Adrenal gland (tissue), 12 donors: ENCODE results near the gene MTARC2. TPM values are rescaled to one million over a fixed set of nuclear protein-coding genes. Genes with fewer than 3 reads are reported as not detected.

ENCODE experiments used
- DNase-seq, 7 donors: peaks; one replicate each; pipeline ENCODE4 v3.0.0-alpha.2; 2019 to 2020
- H3K27ac ChIP-seq, 5 donors: fragments of 200-600 bp; sonication (generic) in 4 of 5; 1 replicate in 3 of 5; 2 replicates in 2 of 5; pipeline versions ENCODE4 v1.5.1 to v1.8.0; 2016 to 2020; ENCODE audit warnings: mild to moderate bottlenecking in 1 of 5
- H3K27me3 ChIP-seq: fragments of 200-600 bp; 2 replicates; pipeline ENCODE4 v1.8.0; 2021
- H3K36me3 ChIP-seq, 2 donors: fragments of 200-600 bp; replicated peaks in 1 of 2; 1 replicate in 1 of 2; 2 replicates in 1 of 2; pipeline versions ENCODE4 v1.5.1 to v1.8.0; 2018 to 2022
- H3K4me1 ChIP-seq, 2 donors: fragments of 200-600 bp; replicated peaks in 1 of 2; 1 replicate in 1 of 2; 2 replicates in 1 of 2; pipeline versions ENCODE4 v1.5.1 to v1.8.0; 2018 to 2021
- H3K4me3 ChIP-seq, 4 donors: fragments of 200-600 bp; sonication (generic) in 3 of 4; one replicate each; pipeline ENCODE4 v1.5.1; 2016 to 2018
- H3K9me3 ChIP-seq, 3 donors: fragments of 200-600 bp; sonication (generic) in 1 of 3; replicated peaks in 1 of 3; 1 replicate in 2 of 3; 2 replicates in 1 of 3; pipeline versions ENCODE4 v1.5.1 to v1.8.0; 2016 to 2021
- POLR2A ChIP-seq, 2 donors: fragments of 450-650 bp; IDR thresholded peaks; one replicate each; pipeline ENCODE4 v1.6.1; 2017; ENCODE audit warnings: antibody characterized with exemption in 2 of 2, mild to moderate bottlenecking in 2 of 2, moderate library complexity in 1 of 2
- WGBS, 4 donors: extraction: QIAGEN DNeasy Blood & Tissue Kit in 2 of 4; methylation state at CpG; one replicate each; pipeline versions ENCODE4 v1.1.5 to v1.1.7; 2013 to 2017; 5-methylcytosine and 5-hydroxymethylcytosine counted together
- intact Hi-C, 2 donors: fragments of 100-400 bp; cut with DNase I; formaldehyde crosslinking; loops; one replicate each; pipeline versions ENCODE4 v1.14.1 to v1.15.0; 2022 to 2023
- polyA plus RNA-seq, 3 donors: library from polyadenylated mRNA; stranded (reverse); fragments of 200-250 nt in 2 of 3; fragments of 350-450 nt in 1 of 3; fragmentation: Illumina TruSeq in 1 of 3; extraction: RNeasy Lipid Tissue Mini Kit (QIAGEN cat#74804) in 1 of 3; gene quantifications; one replicate each; pipeline ENCODE4 v1.2.3, GENCODE V29; 2013 to 2014
- total RNA-seq, 9 donors: library from RNA; depleted of rRNA in 4 of 9; stranded (reverse); fragments of >200 nt in 4 of 9; fragments of 120-200 nt in 1 of 9; fragmentation: NEBNext Ultra II Directional in 1 of 9; extraction: Animal tissue kit (Norgen Biotek cat#: 25700) in 1 of 9; gene quantifications; one replicate each; pipeline versions ENCODE4 v1.1.0 to v1.2.4, GENCODE V29; 2013 to 2023
- TF ChIP-seq, protein P1 (sequence below), 6 experiments: fragments of 450-650 bp in 4 of 6; fragments of 200-600 bp in 2 of 6; sonication (generic) in 1 of 6; IDR thresholded peaks; 1 replicate in 5 of 6; 2 replicates in 1 of 6; pipeline versions ENCODE4 v1.5.1 to v1.8.0; 2016 to 2021; ENCODE audit warnings: antibody characterized with exemption in 6 of 6, mild to moderate bottlenecking in 2 of 6, moderate library complexity in 1 of 6
- donor health status: healthy with polysubstance abuse.
- donor health status: Bipolar disorder and iron deficiency.
- donor health status: DM: yes; HTN: yes; CAD: no.
- donor health status: DM: no; HTN: no; CAD: no.
- donor health status: DM: no; HTN: no; CAD: no.
- donor health status: DM: yes; HTN: yes; CAD: no.

MTARC2 gene
- total and polyA plus RNA-seq, 12 donors = 13.7 to 48.6 (median 29.8) TPM

DNA sequence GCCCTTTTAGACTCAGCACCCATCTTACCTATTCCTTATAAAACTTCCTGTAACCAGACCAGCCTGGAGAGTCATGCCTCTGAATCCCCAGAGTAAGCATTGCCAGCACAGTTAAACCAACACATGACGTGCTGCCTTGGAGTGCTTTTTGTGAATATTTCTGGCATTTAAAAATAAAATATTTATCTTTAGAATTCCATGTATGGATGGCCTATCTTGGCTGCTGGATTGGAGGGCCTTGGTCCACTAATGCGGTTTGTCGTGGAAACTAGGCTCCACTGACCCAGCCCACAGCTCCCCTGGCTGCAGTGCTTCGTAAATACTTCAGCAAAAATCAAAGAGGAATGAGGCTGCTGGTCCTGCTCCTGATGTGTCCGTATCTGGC, 56.1 kb downstream of the MTARC2 start:
- no peaks in the 10 kb centered on the region for H3K4me1 ChIP-seq
- 67 to 82% (median 72%) methylated on average over 5 of the region's 5 CpGs for WGBS, 4 donors
- no peaks in the 10 kb centered on the region for H3K9me3 ChIP-seq
- TF ChIP-seq POLR2A (IDR thresholded peaks at IDR 0.05) = no peak
- TF ChIP-seq, protein P1, sequence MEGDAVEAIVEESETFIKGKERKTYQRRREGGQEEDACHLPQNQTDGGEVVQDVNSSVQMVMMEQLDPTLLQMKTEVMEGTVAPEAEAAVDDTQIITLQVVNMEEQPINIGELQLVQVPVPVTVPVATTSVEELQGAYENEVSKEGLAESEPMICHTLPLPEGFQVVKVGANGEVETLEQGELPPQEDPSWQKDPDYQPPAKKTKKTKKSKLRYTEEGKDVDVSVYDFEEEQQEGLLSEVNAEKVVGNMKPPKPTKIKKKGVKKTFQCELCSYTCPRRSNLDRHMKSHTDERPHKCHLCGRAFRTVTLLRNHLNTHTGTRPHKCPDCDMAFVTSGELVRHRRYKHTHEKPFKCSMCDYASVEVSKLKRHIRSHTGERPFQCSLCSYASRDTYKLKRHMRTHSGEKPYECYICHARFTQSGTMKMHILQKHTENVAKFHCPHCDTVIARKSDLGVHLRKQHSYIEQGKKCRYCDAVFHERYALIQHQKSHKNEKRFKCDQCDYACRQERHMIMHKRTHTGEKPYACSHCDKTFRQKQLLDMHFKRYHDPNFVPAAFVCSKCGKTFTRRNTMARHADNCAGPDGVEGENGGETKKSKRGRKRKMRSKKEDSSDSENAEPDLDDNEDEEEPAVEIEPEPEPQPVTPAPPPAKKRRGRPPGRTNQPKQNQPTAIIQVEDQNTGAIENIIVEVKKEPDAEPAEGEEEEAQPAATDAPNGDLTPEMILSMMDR (IDR thresholded peaks at IDR 0.05) = no peak
- no peak for DNase-seq
- peaks cover 0 to 4% of the 10 kb centered on the region in 2 donors for H3K36me3 ChIP-seq
- intact Hi-C loops = no loop called here
- no peak overlapping the region for H3K27ac ChIP-seq
- H3K4me3 ChIP-seq = no peak overlapping the region
- H3K27me3 ChIP-seq = no peaks in the 10 kb centered on the region

DNA sequence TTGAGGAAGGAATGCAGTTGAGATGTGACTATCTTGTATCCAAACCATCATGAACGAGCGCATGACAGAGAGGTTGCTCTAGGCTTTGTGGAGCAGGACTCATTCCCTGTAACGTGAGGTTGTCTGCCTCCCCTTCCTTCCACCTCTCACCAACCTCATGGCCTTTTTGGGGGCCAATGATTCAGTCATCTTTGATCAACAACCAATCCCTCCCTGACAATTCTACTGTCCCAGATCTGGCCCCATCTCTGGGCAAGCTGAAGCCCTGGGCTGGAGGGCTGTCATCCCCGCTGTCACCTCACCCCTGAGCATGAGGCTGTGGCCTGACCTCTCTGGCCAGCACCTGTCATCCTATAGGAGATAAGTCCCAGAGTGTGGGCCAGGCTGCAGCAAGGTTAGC, 58.3 kb downstream of the MTARC2 start:
- intact Hi-C loops = no loop called here
- WGBS, 4 donors = 87 to 97% (median 92%) methylated on average over 3 to 4 of the region's 4 CpGs
- no peak for DNase-seq
- no peaks in the 10 kb centered on the region for H3K4me1 ChIP-seq
- no peak overlapping the region for H3K4me3 ChIP-seq
- H3K27me3 ChIP-seq = no peaks in the 10 kb centered on the region
- peaks cover 0 to 4% of the 10 kb centered on the region in 2 donors for H3K36me3 ChIP-seq
- H3K27ac ChIP-seq = no peak overlapping the region
- no peaks in the 10 kb centered on the region for H3K9me3 ChIP-seq
- TF ChIP-seq POLR2A (IDR thresholded peaks at IDR 0.05) = no peak
- TF ChIP-seq, protein P1 (IDR thresholded peaks at IDR 0.05) = no peak

DNA sequence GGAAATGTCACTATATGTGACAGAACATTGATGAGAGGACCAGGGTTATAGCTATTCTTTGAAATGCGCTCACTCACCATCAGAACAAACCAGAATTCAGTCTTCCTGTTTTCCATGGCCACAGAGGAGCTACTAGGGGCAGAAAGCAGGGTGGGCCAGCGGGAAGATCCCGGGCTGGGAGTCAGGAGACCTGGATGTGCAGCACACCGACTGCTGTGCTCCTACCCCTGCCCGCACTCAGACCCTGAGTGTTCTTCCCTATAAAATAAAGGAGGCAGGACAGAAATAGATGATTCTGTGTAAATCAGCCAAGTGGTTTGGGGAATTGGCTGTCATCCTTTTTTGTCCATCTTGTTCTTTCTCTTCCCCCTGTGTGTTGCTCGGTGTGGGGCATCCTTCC, 59.6 kb downstream of the MTARC2 start:
- H3K9me3 ChIP-seq = no peaks in the 10 kb centered on the region
- WGBS, 4 donors = 78 to 97% (median 88%) methylated on average over 6 of the region's 6 CpGs
- intact Hi-C loops = no loop called here
- H3K27ac ChIP-seq = no peak overlapping the region
- no peaks in the 10 kb centered on the region for H3K27me3 ChIP-seq
- TF ChIP-seq, protein P1 (IDR thresholded peaks at IDR 0.05) = no peak
- TF ChIP-seq POLR2A (IDR thresholded peaks at IDR 0.05) = no peak
- no peak for DNase-seq
- no peaks in the 10 kb centered on the region for H3K4me1 ChIP-seq
- peaks cover 0 to 4% of the 10 kb centered on the region in 2 donors for H3K36me3 ChIP-seq
- no peak overlapping the region for H3K4me3 ChIP-seq

DNA sequence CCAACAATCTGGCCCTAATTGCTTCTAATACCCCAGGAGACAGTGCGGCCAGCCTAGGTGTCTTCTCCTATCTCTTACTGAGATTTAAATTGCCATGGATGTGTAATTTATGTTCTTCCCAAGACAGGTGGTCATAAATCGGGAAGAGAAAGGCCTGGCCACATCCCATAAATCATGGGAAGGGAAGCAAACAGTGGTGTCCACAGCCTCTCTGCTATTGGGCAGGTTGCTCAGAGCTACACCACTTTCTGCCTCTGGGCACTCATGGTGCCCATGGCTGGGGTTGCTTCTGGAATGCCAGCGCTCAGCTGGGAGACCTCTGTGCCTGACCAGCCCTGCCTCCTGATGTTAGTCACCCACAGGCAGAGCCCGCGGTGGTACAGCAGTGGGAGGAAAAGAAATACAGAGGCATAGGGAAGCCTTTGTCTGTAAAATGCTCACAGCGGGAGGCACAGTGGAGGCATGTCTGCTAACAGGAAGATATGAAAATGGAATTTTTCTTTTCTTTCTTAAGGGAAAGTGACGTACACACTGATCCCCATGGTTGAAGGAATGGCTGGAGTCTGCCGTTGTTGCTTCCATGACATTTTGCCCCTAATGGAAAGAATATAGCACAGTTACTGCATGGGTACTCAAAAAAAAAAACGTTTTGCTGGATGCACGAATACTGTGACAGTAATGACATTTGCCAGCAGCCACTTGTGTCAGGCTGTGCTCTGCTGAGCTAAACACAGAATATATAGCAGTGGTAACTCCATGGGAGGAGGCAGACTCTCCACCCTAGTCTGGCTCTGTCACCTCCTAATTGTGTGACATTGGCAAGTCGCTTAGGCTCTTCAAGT, 60.4 kb downstream of the MTARC2 start:
- DNase-seq = no peak
- Histone ChIP-seq H3K27ac (no peak overlapping the region), H3K4me3 (no peak overlapping the region), H3K4me1 (no peaks in the 10 kb centered on the region), H3K9me3 (no peaks in the 10 kb centered on the region), H3K27me3 (no peaks in the 10 kb centered on the region), H3K36me3 (peaks cover 0 to 4% of the 10 kb centered on the region in 2 donors)
- intact Hi-C loops = no loop called here
- TF ChIP-seq, protein P1 (IDR thresholded peaks at IDR 0.05) = no peak
- no peak for TF ChIP-seq POLR2A (IDR thresholded peaks at IDR 0.05)
- WGBS, 4 donors = 82 to 86% (median 84%) methylated on average over 10 to 11 of the region's 11 CpGs
